K562 (cell line): ENCODE measurements around the gene NDUFB5. TPM values are rescaled to one million over a fixed set of nuclear protein-coding genes. Genes with fewer than 3 reads are reported as not detected.

ENCODE experiments used
- BDP1 ChIP-seq: IDR thresholded peaks from 3 replicates; pipeline ENCODE4 v1.6.1; 2011; ENCODE audit not compliant: insufficient read length, insufficient read depth
- CCNT2 ChIP-seq: IDR thresholded peaks from 2 replicates; pipeline ENCODE4 v1.6.1; 2011; ENCODE audit warnings: borderline replicate concordance, low read depth, mild to moderate bottlenecking, moderate library complexity, mixed read lengths, low read length; ENCODE audit not compliant: insufficient read length; ENCODE audit errors: extremely low read depth
- CXXC5 ChIP-seq: fragments of 250-450 bp; sonication (Bioruptor Pico); IDR thresholded peaks from 2 replicates; pipeline ENCODE4 v1.8.0; 2022; ENCODE audit warnings: inconsistent platforms, mild to moderate bottlenecking, moderate library complexity
- E2F4 ChIP-seq: sonication (generic); formaldehyde crosslinking; IDR thresholded peaks from 2 replicates; pipeline ENCODE4 v1.8.0; 2022; ENCODE audit warnings: mild to moderate bottlenecking, low read depth, missing genetic modification reagents
- FOS ChIP-seq: IDR thresholded peaks from 3 replicates; pipeline ENCODE4 v1.6.1; 2011; ENCODE audit not compliant: insufficient read length; ENCODE audit errors: extremely low read depth
- FOXM1 ChIP-seq, 2 experiments: fragments of 450-650 bp in 1 of 2; sonication (generic) in 1 of 2; formaldehyde crosslinking in 1 of 2; IDR thresholded peaks; 2 replicates each; pipeline versions ENCODE4 v1.6.1 to v1.9.0; 2017 to 2022; ENCODE audit warnings: low read depth in 2 of 2, mild to moderate bottlenecking in 2 of 2, missing genetic modification reagents in 1 of 2, moderate library complexity in 1 of 2
- HNRNPLL ChIP-seq: fragments of 200-400 bp; formaldehyde crosslinking; IDR thresholded peaks from 2 replicates; pipeline ENCODE4 v1.6.1; 2017; ENCODE audit warnings: low read length, low read depth, mild to moderate bottlenecking; ENCODE audit not compliant: poor library complexity, severe bottlenecking
- MAZ ChIP-seq, 2 experiments: fragments of 450-650 bp in 1 of 2; sonication (generic) in 1 of 2; formaldehyde crosslinking; IDR thresholded peaks in 1 of 2; conservative IDR thresholded peaks in 1 of 2; 2 replicates each; pipeline versions ENCODE4 v1.4.0 to v1.5.0; 2020; ENCODE audit warnings: mild to moderate bottlenecking in 1 of 2, missing genetic modification reagents in 1 of 2
- NFYB ChIP-seq: IDR thresholded peaks from 2 replicates; pipeline ENCODE4 v1.6.1; 2011; ENCODE audit warnings: mild to moderate bottlenecking, moderate library complexity; ENCODE audit not compliant: insufficient read length; ENCODE audit errors: extremely low read depth
- NR2C2 ChIP-seq, 2 experiments: fragments of 200-800 bp in 1 of 2; sonication (Bioruptor generic) in 1 of 2; sonication (generic) in 1 of 2; formaldehyde crosslinking in 1 of 2; IDR thresholded peaks; 2 replicates each; pipeline versions ENCODE4 v1.6.1 to v1.8.0; 2016 to 2022; ENCODE audit warnings: mild to moderate bottlenecking in 1 of 2, missing compliant biosample characterization in 1 of 2, missing genetic modification characterization in 1 of 2, missing genetic modification reagents in 1 of 2
- SIX5 ChIP-seq, 2 experiments: IDR thresholded peaks; 2 replicates each; pipeline ENCODE4 v1.6.1; 2011; ENCODE audit warnings: low read length in 2 of 2, borderline replicate concordance in 1 of 2, low read depth in 1 of 2, mild to moderate bottlenecking in 1 of 2, moderate library complexity in 1 of 2; ENCODE audit not compliant: insufficient read depth in 1 of 2
- TFAP4 ChIP-seq: sonication (generic); formaldehyde crosslinking; IDR thresholded peaks from 2 replicates; pipeline ENCODE4 v1.8.0; 2022; ENCODE audit warnings: missing genetic modification reagents, mild to moderate bottlenecking, moderate library complexity, borderline replicate concordance
- ZBTB5 ChIP-seq: fragments of 450-650 bp; IDR thresholded peaks from 2 replicates; pipeline ENCODE4 v1.6.1; 2017; ENCODE audit warnings: antibody characterized with exemption
- polyA plus RNA-seq, 8 experiments: library from polyadenylated mRNA; depleted of rRNA in 4 of 8; stranded (reverse) in 5 of 8; unstranded in 3 of 8; fragments of >200 nt; fragmentation: Nextera tagmentation in 2 of 8; fragmentation: Illumina TruSeq in 1 of 8; extraction: Ambion mirVana in 2 of 8; extraction: Trizol in 1 of 8; gene quantifications; 2 replicates each; pipeline versions ENCODE4 v1.2.1 to v1.2.3, GENCODE V29; 2011 to 2014; ENCODE audit warnings: inconsistent platforms in 1 of 8, missing spikeins in 1 of 8
- total RNA-seq, 7 experiments: library from RNA; depleted of rRNA in 6 of 7; stranded (reverse); fragments of >200 nt in 6 of 7; fragmentation: Illumina TruSeq in 2 of 7; extraction: Trizol in 2 of 7; gene quantifications; 2 replicates each; pipeline versions ENCODE4 v1.2.1 to v1.2.3, GENCODE V29; 2011 to 2021; ENCODE audit warnings: low replicate concordance in 1 of 7

Gene NDUFB5
- total and polyA plus RNA-seq, 9 of the 15 experiments (the other 6 are each of a cell fraction or from before 2014, with no cell fraction given), result 128 to 466 (median 176) TPM

GRCh38 chr3:179604321-179605078, at the start of gene NDUFB5, which contains the start of gene MRPL47 (continued):
- peak; percentile 52 to 62; a peak in 3 of 4 replicates for TF ChIP-seq SIX5 (IDR thresholded peaks at IDR 0.05; ENCODE audit: borderline replicate concordance in 1 of 2, insufficient read depth in 1 of 2, low read depth in 1 of 2, low read length in 2 of 2)
- TF ChIP-seq TFAP4 (CRISPR knock-in tag), result peak; percentile 65; the same call in 1 of the 2 replicates
- peak; percentile 13 for TF ChIP-seq HNRNPLL
- TF ChIP-seq CCNT2, result peak; percentile 24
- no peak for TF ChIP-seq FOXM1 (IDR thresholded peaks at IDR 0.05; ENCODE audit: low read depth)
- TF ChIP-seq FOXM1 (CRISPR knock-in tag; IDR thresholded peaks at IDR 0.05; ENCODE audit: low read depth), result no peak
- peak in 1 of 2 experiments; percentile 30; a peak in 1 of 4 replicates for TF ChIP-seq MAZ (CRISPR knock-in tag; conservative IDR thresholded peaks at IDR 0.05 in 1 of 2, IDR thresholded peaks at IDR 0.05 in 1 of 2)
- no peak for TF ChIP-seq BDP1
- no peak for TF ChIP-seq E2F4
- no peak for TF ChIP-seq ZBTB5
- peak; percentile 50 for TF ChIP-seq CXXC5 (CRISPR knock-in tag)
- peak; percentile 71 for TF ChIP-seq NFYB
- no peak for TF ChIP-seq NR2C2 (CRISPR knock-in tag; IDR thresholded peaks at IDR 0.05)
- peak; percentile 62; the same call in 1 of the 2 replicates for TF ChIP-seq NR2C2 (tag; IDR thresholded peaks at IDR 0.05)
- TF ChIP-seq FOS, result no peak
